Chondrocyte (in vitro differentiated cells): ENCODE results near the gene NPAS2. TPM values are rescaled to one million over a fixed set of nuclear protein-coding genes. Genes with fewer than 3 reads are reported as not detected.

Experiments used
- DNase-seq: peaks from one replicate; pipeline ENCODE4 v3.0.0; 2021; ENCODE audit warnings: mixed read lengths, low spot score
- H3K27ac Mint-ChIP-seq: one replicate; pipeline ENCODE4 v1.8.0; 2021; ENCODE audit warnings: mild to moderate bottlenecking, moderate library complexity, mixed read lengths; ENCODE audit not compliant: unreplicated experiment
- H3K27me3 Mint-ChIP-seq: 2 replicates; pipeline ENCODE4 v1.8.0; 2021; ENCODE audit warnings: low read depth, mixed read lengths
- H3K36me3 Mint-ChIP-seq: 2 replicates; pipeline ENCODE4 v1.8.0; 2021; ENCODE audit warnings: low read depth, mixed read lengths
- H3K4me1 Mint-ChIP-seq: 2 replicates; pipeline ENCODE4 v1.8.0; 2021; ENCODE audit warnings: low read depth, mild to moderate bottlenecking, mixed read lengths
- H3K4me3 Mint-ChIP-seq: one replicate; pipeline ENCODE4 v1.8.0; 2021; ENCODE audit warnings: mild to moderate bottlenecking, moderate library complexity, mixed read lengths; ENCODE audit not compliant: unreplicated experiment
- H3K9me3 Mint-ChIP-seq: 2 replicates; pipeline ENCODE4 v1.8.0; 2021; ENCODE audit warnings: low read depth, mixed read lengths
- total RNA-seq: library from RNA; stranded (reverse); gene quantifications from 3 replicates; pipeline ENCODE4 v1.2.1, GENCODE V29; 2021
- TF ChIP-seq, protein P1 (sequence below): fragments of 200-600 bp; sonication (generic); IDR thresholded peaks from 2 replicates; pipeline ENCODE4 v1.5.0; 2021; ENCODE audit warnings: antibody characterized with exemption, mild to moderate bottlenecking, moderate library complexity

Gene NPAS2
- total RNA-seq, 1 donor from 2014 or later = 25.6 TPM

DNA sequence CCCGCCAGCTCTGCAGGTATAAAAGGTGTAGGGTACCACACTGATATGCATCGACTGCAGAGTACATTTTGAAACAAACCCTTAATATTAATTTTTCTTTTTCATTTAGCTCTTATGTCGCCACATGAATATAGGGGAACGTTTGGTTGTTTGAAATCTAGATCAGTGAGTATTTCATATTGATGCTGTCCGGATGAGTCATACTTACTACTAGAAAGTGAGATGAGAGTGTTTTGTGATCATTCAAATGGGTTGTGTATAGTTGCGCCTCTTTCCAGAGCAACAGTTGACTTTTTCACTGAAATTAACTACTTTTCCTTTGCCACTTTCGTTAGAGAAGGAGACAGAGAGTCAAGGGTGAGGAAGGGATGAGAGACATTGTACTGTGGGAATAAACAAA is 24.6 kb downstream of the NPAS2 start:
- Mint-ChIP-seq H3K27me3 (no peaks in the 10 kb centered on the region), H3K4me1 (peaks cover 14% of the 10 kb centered on the region), H3K27ac (no peak overlapping the region), H3K9me3 (no peaks in the 10 kb centered on the region), H3K36me3 (peaks cover 7% of the 10 kb centered on the region), H3K4me3 (no peak overlapping the region)
- TF ChIP-seq, protein P1, sequence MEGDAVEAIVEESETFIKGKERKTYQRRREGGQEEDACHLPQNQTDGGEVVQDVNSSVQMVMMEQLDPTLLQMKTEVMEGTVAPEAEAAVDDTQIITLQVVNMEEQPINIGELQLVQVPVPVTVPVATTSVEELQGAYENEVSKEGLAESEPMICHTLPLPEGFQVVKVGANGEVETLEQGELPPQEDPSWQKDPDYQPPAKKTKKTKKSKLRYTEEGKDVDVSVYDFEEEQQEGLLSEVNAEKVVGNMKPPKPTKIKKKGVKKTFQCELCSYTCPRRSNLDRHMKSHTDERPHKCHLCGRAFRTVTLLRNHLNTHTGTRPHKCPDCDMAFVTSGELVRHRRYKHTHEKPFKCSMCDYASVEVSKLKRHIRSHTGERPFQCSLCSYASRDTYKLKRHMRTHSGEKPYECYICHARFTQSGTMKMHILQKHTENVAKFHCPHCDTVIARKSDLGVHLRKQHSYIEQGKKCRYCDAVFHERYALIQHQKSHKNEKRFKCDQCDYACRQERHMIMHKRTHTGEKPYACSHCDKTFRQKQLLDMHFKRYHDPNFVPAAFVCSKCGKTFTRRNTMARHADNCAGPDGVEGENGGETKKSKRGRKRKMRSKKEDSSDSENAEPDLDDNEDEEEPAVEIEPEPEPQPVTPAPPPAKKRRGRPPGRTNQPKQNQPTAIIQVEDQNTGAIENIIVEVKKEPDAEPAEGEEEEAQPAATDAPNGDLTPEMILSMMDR = no peak
- DNase-seq = no peak

DNA sequence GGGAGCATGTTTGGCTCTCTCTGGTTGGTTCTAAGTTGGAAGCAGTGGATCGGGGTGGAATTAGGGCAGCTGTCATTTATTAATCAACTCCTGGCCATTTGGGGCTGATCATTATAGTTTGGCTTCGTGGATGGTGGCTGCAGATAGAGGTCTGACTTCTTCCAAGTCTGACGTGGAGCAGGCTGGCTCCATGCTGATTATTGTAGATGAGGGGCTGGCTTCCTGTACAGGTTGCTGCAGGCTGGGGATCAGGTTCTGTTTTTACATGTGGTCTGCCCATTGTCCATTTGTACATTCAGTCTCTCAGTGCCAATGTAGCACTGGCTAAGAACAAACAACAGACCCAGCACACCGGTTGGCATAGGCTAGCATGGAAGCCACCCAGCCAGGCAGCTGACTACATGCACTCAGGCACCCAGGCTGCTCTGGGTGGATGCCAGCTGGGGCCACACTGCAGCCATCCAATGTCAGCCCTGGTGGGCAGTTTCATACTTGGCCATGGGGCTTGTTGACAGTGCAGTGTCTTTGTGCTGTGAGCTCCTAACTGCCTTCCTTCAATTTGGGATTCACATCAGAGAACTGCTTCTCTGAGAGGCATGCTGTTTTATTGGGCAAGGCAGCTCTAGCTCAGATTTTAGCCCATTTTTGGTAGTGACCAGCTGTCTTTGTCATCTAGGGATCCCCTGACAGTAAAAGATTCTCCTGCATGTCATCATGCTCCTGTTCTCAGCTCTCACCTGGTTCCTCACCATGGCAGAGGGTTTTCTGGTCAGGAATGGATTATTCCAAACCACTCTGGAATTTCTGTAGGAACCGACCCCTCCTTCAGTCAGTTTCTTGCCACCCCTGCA is 25.4 kb downstream of the NPAS2 start:
- Mint-ChIP-seq H3K4me3 (no peak overlapping the region), H3K9me3 (no peaks in the 10 kb centered on the region), H3K4me1 (peaks cover 14% of the 10 kb centered on the region), H3K27me3 (no peaks in the 10 kb centered on the region), H3K27ac (no peak overlapping the region), H3K36me3 (peaks cover 7% of the 10 kb centered on the region)
- TF ChIP-seq, protein P1 = no peak
- DNase-seq = no peak

DNA sequence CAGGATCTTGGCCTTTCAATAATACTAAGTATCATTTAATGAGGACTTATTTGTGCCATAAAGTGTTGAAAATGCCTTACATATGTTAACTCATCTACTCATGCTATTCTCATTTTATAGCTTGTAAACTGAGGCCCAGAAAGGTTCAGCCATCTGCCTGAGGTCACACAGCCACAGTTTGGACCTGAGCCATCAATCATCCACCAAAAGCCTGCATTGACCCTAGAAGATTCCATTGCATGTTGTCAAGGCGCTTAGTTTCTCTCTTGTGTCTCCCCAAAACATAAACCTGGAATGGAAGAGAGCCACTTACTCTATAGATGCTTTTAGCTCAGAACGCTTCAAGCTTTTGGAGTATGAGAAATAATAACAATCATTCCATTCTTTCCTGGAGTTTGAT is 26.8 kb downstream of the NPAS2 start:
- no peak for DNase-seq
- Mint-ChIP-seq H3K4me1 (peaks cover 20% of the 10 kb centered on the region), H3K4me3 (no peak overlapping the region), H3K27ac (no peak overlapping the region), H3K9me3 (no peaks in the 10 kb centered on the region), H3K36me3 (peaks cover 6% of the 10 kb centered on the region), H3K27me3 (no peaks in the 10 kb centered on the region)
- TF ChIP-seq, protein P1 = no peak

DNA sequence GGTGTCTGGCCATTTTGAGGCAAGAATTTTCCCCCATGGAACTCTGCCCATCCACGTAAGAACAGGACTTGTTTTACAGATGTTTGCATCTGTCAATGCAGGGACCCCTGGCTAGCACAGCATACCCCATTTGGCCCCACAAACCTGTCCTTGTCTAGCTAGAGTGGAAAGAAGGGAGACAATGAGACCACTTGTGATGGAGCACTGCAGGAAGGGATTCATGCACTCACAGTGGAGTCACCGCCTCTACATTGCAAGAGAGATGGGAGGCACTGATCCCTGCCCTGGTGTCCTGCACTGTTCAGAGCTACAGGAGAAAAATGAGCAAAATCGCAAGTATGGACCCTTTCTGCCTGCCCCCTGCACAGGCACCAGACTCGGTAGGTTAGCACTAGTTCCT is 32.5 kb downstream of the NPAS2 start:
- H3K4me1 Mint-ChIP-seq = peaks cover 33% of the 10 kb centered on the region
- no peak for DNase-seq
- peaks cover 6% of the 10 kb centered on the region for H3K36me3 Mint-ChIP-seq
- TF ChIP-seq, protein P1 = no peak
- no peaks in the 10 kb centered on the region for H3K9me3 Mint-ChIP-seq
- no peaks in the 10 kb centered on the region for H3K27me3 Mint-ChIP-seq
- no peak overlapping the region for H3K4me3 Mint-ChIP-seq
- H3K27ac Mint-ChIP-seq = no peak overlapping the region

DNA sequence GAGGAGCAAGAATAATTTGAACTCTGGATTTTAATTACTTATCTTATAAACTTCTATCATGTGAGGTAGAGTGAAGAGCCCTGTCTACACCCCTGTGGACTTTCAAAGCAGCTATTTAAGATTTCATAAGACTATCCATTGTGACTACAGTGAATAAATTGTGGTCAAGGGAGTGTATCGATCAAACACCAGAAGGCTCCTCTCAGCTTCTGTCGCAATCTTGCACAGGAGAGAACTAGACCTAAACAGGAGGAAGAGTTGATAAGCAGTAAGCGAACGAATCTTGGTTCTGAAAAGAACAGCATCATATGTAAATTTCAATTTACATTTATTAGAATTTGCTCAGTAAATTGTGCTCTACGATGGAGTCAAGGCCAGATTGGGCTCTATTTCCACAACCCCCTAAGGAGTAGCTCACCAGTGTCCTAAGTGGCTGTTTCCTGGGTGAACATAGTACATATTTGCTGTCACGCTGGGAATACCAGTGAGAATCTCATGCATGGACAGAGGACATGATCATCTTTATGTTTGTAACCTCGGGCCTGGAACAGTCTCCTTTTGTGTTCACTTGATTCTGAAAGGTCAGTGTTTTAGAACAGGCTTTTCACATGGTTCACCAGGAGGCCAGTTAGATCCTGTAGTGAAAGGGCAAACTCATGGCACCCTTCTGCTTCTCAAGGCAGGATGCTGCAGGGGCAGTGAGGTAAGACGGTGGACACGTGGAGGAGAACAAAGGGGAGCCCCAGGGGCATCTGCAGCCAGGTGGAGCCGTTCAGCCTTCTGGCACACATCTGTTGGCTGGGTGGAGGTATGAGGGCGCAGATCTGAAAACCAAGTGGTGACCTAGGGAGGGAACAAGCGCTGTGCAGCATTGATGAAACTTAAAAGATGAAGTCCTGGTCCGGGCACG is 33.3 kb downstream of the NPAS2 start:
- no peak overlapping the region for H3K27ac Mint-ChIP-seq
- DNase-seq = no peak
- TF ChIP-seq, protein P1 = no peak
- H3K9me3 Mint-ChIP-seq = no peaks in the 10 kb centered on the region
- peaks cover 41% of the 10 kb centered on the region for H3K4me1 Mint-ChIP-seq
- no peaks in the 10 kb centered on the region for H3K27me3 Mint-ChIP-seq
- no peak overlapping the region for H3K4me3 Mint-ChIP-seq
- peaks cover 1% of the 10 kb centered on the region for H3K36me3 Mint-ChIP-seq
